A673 (cell line): ENCODE measurements around the gene INTS4. TPM values are rescaled to one million over a fixed set of nuclear protein-coding genes. Genes with fewer than 3 reads are reported as not detected.
"Not testable (repeated sequence)": the region's sequence is repeated elsewhere in the genome, so short reads cannot be mapped to it uniquely, and the experiment has no call there.

Experiments
- BruUV-seq: library from RNA; stranded (reverse); fragments of 400-500 nt; replicated peaks from 2 replicates; lab custom pipeline; 2021; lab: Mats Ljungman, UMichigan
- CTCF ChIA-PET: fragments of 300-600 bp; sonication (Branson Sonifier 250); formaldehyde crosslinking; loops from one replicate; lab custom pipeline; 2022; ENCODE audit warnings: antibody characterized with exemption; lab: Charles Lee
- POLR2A ChIA-PET: fragments of 300-600 bp; sonication (Branson Sonifier 250); formaldehyde crosslinking; loops from one replicate; lab custom pipeline; 2022; ENCODE audit warnings: antibody characterized with exemption; ENCODE audit not compliant: low non-redundant PET; lab: Charles Lee
- DNase-seq: peaks from one replicate; pipeline ENCODE4 v3.0.0-alpha.2; 2015; ENCODE audit warnings: low spot score
- H3K27ac ChIP-seq: fragments of 200-600 bp; sonication (generic); 2 replicates; pipeline ENCODE4 v1.5.1; 2016; ENCODE audit warnings: mixed run types, low read depth, mild to moderate bottlenecking, mixed read lengths, antibody characterized with exemption, low read length; ENCODE audit not compliant: poor library complexity, severe bottlenecking
- H3K27me3 ChIP-seq: fragments of 200-600 bp; sonication (generic); replicated peaks from 2 replicates; pipeline ENCODE4 v1.6.1; 2017; ENCODE audit warnings: mixed run types, low read depth, mild to moderate bottlenecking, mixed read lengths, antibody characterized with exemption, low read length; ENCODE audit not compliant: insufficient read depth, poor library complexity
- H3K36me3 ChIP-seq: fragments of 200-600 bp; sonication (generic); 2 replicates; pipeline ENCODE4 v1.6.1; 2016; ENCODE audit warnings: mixed run types, mild to moderate bottlenecking, mixed read lengths, antibody characterized with exemption, low read length; ENCODE audit not compliant: insufficient read depth, poor library complexity, severe bottlenecking
- H3K4me1 ChIP-seq: fragments of 200-600 bp; sonication (generic); 2 replicates; pipeline ENCODE4 v1.6.1; 2017; ENCODE audit warnings: mixed run types, mild to moderate bottlenecking, mixed read lengths, antibody characterized with exemption, low read length; ENCODE audit not compliant: insufficient read depth, poor library complexity, severe bottlenecking
- H3K4me3 ChIP-seq: fragments of 200-600 bp; sonication (generic); 2 replicates; pipeline ENCODE4 v1.5.1; 2016; ENCODE audit warnings: low read depth, mixed run types, mild to moderate bottlenecking, mixed read lengths, low read length; ENCODE audit not compliant: poor library complexity, severe bottlenecking
- H3K9me3 ChIP-seq: fragments of 200-600 bp; sonication (generic); 2 replicates; pipeline ENCODE4 v1.6.1; 2016; ENCODE audit warnings: mixed run types, low read depth, mild to moderate bottlenecking, mixed read lengths, antibody characterized with exemption, low read length; ENCODE audit not compliant: poor library complexity, severe bottlenecking
- CTCF ChIP-seq: fragments of 300-800, 200-600 bp; sonication (generic); conservative IDR thresholded peaks from 2 replicates; pipeline ENCODE4 v1.5.1; 2017; ENCODE audit warnings: low read depth, mild to moderate bottlenecking, antibody characterized with exemption, low read length, moderate library complexity, mixed read lengths
- EZH2 ChIP-seq: fragments of 200-600 bp; sonication (generic); IDR thresholded peaks from 2 replicates; pipeline ENCODE4 v1.6.1; 2017; ENCODE audit warnings: borderline replicate concordance, low read depth, mild to moderate bottlenecking, mixed read lengths, antibody characterized with exemption, low read length; ENCODE audit not compliant: poor library complexity, severe bottlenecking
- intact Hi-C: fragments of 100-400 bp; cut with micrococcal nuclease; formaldehyde crosslinking; loops from one replicate; pipeline ENCODE4 v1.10.0; 2022; ENCODE audit not compliant: unreplicated experiment
- total RNA-seq: library from RNA; stranded (reverse); gene quantifications from 2 replicates; pipeline ENCODE4 v1.2.3, GENCODE V29; 2021

Gene INTS4
- total RNA-seq, 1 experiment from 2014 or later: 66.1 TPM

- H3K27me3 ChIP-seq: no peaks in the 10 kb centered on the region
- intact Hi-C loops: no loop called here
- BruUV-seq: no TSS peak
- no peak for DNase-seq
- TF ChIP-seq EZH2: no peak
- TF ChIP-seq CTCF: no peak
- H3K36me3 ChIP-seq: peaks cover 7% of the 10 kb centered on the region
- H3K27ac ChIP-seq: no peak overlapping the region
- no peak overlapping the region for H3K4me3 ChIP-seq
- ChIA-PET CTCF (no interaction called here), POLR2A (no interaction called here)
- no peaks in the 10 kb centered on the region for H3K9me3 ChIP-seq
- no peaks in the 10 kb centered on the region for H3K4me1 ChIP-seq
Observed at GRCh38 chr11:77871855-77872254, 122.6 kb downstream of the INTS4 start.

- Histone ChIP-seq H3K27me3 (no peaks in the 10 kb centered on the region), H3K36me3 (peaks cover 7% of the 10 kb centered on the region), H3K4me1 (no peaks in the 10 kb centered on the region), H3K4me3 (no peak overlapping the region), H3K9me3 (no peaks in the 10 kb centered on the region), H3K27ac (no peak overlapping the region)
- ChIA-PET POLR2A (no interaction called here), CTCF (no interaction called here)
- intact Hi-C loops: no loop called here
- no peak for DNase-seq
- BruUV-seq: no TSS peak
- TF ChIP-seq CTCF (no peak), EZH2 (no peak)
Observed at GRCh38 chr11:77868744-77869143, 125.7 kb downstream of the INTS4 start.

- POLR2A ChIA-PET: no interaction called here
- TF ChIP-seq EZH2: no peak
- Histone ChIP-seq H3K27ac (no peak overlapping the region), H3K9me3 (no peaks in the 10 kb centered on the region), H3K4me1 (no peaks in the 10 kb centered on the region), H3K4me3 (no peak overlapping the region), H3K36me3 (no peaks in the 10 kb centered on the region), H3K27me3 (no peaks in the 10 kb centered on the region)
- CTCF ChIA-PET: no interaction called here
- BruUV-seq: no TSS peak
- DNase-seq: no peak
- intact Hi-C loops: no loop called here
Observed at GRCh38 chr11:77866336-77866735, 128.1 kb downstream of the INTS4 start.

GRCh38 chr11:77865805-77866204, 128.7 kb downstream of the INTS4 start:
- no peak overlapping the region for H3K4me3 ChIP-seq
- peak; percentile 21 for DNase-seq
- no peaks in the 10 kb centered on the region for H3K36me3 ChIP-seq
- no peaks in the 10 kb centered on the region for H3K9me3 ChIP-seq
- no peak for TF ChIP-seq CTCF
- no peak for TF ChIP-seq EZH2
- CTCF ChIA-PET: no interaction called here
- H3K4me1 ChIP-seq: no peaks in the 10 kb centered on the region
- intact Hi-C loops: no loop called here
- no peak overlapping the region for H3K27ac ChIP-seq
- H3K27me3 ChIP-seq: no peaks in the 10 kb centered on the region
- POLR2A ChIA-PET: no interaction called here
- no TSS peak for BruUV-seq

- H3K27ac ChIP-seq, H3K9me3 ChIP-seq, CTCF ChIA-PET, POLR2A ChIA-PET, H3K4me3 ChIP-seq, H3K27me3 ChIP-seq, intact Hi-C loops, DNase-seq, BruUV-seq, H3K4me1 ChIP-seq, H3K36me3 ChIP-seq: not testable (repeated sequence)
Observed at GRCh38 chr11:77861444-77861843, 133.0 kb downstream of the INTS4 start.
